GM19193 (cell line): ENCODE data around the gene RBMS3.

Experiments
- POLR2A ChIP-seq: IDR thresholded peaks from 4 replicates; pipeline ENCODE4 v1.6.1; 2011; ENCODE audit not compliant: insufficient read depth, insufficient read length; ENCODE audit errors: extremely low read depth

RBMS3 gene

DNA sequence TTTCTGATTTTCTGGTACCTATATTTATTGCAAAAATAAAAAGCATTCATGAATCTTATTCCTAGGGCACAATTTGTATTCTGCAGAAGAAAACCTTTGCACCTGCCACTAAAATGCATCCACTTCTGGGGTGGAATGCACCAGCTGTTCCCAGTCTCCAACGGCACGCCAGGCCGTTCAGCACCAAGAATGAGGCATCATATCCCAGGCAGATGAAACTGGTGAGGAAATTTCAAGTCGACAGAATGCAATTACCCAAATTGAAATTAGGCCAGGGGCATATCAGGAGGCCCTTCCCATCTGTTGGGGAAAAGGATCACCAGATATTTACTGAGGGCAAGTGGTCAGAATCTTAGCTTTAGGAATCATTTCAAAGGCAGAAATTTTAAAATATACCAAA is 13.6 kb upstream of the RBMS3 start:
- no peak for TF ChIP-seq POLR2A

DNA sequence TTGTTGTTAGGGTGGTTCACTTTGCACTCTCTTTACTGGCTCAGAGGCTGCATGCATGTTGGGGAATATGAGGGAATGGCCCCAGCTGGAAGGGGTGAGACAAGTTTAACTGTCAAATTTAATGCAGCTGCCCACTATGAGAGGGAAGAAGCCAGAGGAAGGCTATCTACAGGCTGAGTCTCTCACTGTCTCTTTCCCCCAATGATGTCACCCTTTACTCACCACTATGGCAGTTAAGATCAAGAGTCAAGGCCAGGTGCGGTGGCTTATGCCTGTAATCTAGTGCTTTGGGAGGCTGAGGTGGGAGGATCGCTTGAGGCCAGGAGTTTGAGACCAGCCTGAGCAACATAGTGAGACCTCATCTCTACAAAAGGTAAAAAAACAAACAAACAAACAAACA is 12.2 kb upstream of the RBMS3 start:
- no peak for TF ChIP-seq POLR2A

DNA sequence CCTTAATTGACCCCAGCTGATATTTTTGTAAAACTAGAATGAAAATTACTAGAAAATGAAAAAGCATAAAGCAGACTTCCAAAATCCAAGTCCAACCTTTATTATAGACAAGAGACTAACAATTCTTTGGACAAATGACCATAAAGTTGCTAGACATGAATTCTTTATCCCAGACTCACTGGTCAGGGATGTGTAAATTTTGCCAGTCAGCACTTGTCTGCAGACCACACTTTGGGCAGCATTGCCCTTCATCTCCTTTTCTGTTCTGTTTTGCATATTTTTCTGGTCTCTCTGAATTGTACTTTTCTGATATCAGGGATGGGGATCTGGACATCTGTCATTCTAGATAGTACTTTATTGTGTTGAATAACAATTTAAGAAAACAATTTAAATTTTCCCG is 10.1 kb upstream of the RBMS3 start:
- no peak for TF ChIP-seq POLR2A

DNA sequence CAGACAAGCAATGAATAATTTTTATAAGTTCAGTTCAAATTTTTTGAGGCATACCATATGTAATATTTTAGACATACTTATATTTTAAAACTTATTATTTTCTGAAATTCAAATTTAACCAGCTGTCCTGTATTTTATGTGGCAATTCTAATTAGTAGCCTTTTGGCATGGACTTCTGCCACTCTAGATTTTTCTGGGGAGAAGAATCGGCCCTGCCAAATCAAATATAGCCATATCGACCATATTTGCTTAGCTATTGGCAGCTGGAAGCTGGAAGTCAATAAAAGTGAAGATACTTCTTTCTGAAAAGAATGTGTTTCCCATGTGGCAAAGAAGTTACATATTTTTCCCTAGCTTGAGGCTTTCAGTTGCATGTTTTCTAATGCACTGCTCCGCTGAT is 9.4 kb upstream of the RBMS3 start:
- TF ChIP-seq POLR2A = no peak

DNA sequence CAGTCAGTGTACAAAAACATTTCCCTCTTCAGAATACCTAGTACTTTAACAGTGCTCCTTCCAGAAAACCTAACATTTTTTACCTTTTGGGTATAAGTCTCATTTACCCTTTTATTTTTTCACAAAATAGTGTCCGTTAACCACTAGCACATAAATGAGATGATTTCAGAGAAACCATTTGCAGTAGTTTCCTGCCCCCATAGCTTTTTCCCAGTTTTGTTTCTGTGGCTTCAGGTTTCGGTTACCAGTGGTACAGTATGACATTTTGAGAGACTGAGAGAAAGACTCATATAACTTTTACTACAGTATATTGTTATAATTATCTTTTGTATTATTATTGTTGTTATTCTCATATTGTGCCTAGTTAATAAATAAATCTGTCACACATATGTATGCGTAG is 6.2 kb upstream of the RBMS3 start:
- no peak for TF ChIP-seq POLR2A

DNA sequence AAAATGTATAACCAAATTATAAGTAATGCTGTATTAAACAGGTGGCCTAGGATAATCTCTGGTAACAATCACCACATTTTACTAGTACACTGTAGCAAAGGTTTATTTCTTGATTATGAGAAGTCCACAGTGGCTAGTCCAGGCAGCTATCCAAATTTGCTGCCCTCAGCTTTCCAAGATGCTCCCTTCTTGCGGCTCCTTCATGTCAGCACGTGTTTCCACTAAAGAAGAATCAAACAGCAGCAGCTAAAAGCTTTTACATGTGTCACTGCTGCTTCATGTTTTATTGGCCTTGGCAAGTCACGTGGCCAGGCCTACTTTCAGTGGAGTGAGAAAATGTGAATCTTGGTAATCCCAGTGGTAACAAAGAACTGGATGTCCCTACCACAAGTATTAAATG is 5.6 kb upstream of the RBMS3 start:
- TF ChIP-seq POLR2A = no peak

DNA sequence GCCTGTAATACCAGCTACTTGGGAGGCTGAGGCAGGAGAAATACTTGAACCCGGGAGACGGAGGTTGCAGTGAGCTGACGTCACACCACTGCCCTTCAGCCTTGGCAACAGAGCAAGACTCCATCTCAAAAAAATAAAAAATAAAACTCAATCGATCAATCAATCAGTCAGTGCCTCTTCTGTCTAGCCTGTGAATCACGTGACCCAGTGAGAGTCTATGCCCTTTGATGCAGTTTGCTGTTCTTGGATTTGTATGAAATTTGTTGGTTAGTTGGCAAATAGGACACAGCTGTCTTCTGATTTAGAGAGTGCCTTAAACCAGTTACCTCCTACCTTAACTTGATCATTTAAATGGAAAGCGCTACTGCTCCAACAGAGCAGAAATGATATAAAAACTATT is 3.6 kb upstream of the RBMS3 start:
- TF ChIP-seq POLR2A = no peak

DNA sequence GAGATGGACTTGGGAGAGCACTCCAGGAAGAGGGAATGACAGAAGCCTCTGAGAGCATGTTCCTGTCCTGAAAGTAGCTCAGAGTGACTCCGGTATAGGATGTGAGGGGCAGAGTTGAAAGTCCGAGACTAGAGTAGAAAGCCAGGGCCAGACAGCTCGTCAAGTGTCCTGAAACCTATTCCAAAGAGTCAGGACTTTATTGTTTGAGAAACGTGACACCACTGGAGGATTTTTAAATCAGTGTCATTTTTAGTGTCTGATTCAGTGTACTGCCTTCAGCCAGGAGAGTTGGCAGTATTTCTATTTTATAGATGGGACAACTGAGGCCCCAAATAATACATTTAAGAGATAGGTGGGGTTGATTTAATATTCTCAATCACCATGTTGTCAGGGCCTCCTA is 1.6 kb upstream of the RBMS3 start:
- no peak for TF ChIP-seq POLR2A

DNA sequence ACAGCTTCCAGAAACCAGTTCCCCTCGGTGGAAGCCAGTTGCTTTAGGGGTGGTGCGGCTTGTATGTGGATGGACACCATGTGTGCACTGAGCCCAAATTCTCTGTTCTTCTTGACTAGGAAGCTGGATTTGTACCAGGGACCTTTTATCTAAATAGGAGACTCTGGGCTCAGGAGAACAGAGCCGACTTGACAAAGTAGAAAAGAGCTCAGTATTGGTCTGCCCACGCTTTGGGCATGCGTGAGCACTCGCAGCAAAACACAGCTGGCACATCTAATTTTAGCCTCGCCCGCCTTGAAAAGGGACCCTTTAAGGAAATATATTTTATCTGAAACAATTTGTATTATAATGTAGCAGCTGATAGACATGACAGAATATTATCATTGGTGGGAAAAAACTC is 1.1 kb upstream of the RBMS3 start:
- no peak for TF ChIP-seq POLR2A

DNA sequence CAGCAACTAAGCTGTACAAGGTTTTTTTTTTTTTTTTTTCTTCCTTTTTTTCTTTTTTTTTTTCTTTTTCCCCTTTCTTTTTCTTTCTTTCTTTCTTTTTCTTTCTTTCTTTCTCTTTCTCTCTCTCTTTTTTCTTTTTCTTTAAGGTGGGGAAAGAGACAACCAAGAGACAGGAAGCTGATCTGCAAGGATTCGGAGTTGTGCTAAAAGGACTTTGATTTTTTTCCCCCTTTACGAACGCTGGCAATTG is 148 bp downstream of the RBMS3 start:
- no peak for TF ChIP-seq POLR2A

DNA sequence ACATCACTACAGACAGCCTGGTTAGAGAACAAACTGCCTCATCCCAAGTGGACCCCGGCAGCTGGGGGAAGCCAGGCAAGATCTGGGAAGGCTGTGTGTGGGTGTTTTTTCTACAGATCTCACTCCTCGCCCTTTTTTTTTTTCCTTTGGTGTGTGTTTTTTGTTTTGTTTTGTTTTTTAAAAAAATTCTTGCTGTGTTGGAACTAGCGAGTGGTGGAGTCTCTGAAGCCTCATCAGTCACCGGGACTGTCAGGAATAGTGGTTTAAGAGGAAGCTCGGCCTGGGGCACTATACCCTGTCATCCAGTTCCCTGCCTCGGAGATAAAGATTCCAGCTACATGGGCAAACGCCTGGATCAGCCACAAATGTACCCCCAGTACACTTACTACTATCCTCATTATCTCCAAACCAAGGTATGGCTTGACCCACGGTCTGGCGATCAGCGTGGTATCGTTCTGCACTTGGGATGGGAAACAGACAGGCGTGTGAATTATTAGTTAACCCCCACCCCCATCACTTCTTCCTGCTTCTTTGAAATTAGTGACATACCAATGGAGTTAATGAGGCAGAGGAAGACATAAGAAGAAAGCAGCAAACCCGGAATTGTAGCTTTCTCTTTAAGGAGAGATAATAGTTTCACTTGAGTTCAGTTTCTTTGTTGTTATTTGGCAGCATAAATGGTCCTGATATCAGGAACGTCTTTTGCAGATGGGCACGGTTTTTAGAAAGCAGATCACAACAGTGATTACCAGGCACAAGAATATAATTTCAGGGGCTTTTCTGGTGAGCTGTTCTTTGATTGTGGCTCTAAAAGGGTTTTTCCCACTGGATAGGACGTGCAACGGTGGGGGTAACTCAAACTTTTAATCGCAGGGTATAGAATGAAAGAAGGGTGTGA is 722 bp downstream of the RBMS3 start:
- TF ChIP-seq POLR2A = no peak

DNA sequence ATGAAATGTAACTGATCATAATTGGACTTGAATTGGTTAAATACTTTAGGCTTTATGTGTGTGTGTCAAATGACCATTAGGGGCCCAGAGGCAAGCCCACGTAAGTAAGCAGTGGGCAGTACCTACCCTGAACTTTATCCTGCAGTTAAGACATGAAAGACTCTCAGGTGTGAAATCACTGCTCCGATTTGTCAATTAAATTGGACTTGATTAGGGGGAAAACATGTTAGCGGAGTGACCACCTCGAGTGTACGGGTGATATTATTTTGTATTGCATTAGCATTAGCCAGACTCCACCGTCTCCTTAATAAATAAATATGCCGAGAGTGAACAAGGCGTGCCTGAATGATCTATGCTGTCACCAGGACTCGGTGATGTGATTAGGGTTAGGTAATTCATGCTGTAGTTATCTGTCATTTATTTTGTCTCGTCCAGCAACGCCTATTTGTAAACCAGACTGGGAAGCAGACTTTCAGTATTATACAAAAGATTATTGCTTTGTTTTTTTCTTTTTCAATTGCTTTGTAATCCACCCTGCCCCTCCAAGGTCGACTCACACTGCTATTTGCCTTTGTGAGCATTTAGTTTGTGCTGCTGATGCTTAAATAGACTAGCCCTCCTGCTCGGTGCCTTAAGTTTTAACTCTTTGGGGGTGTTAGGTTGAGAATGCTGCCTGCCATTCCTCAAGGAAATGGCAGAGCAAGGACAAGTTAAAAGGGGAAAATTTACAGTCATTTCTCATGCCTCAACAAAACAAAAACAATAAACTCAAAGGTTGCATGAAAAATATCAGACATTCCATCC is 1.8 kb downstream of the RBMS3 start:
- no peak for TF ChIP-seq POLR2A

DNA sequence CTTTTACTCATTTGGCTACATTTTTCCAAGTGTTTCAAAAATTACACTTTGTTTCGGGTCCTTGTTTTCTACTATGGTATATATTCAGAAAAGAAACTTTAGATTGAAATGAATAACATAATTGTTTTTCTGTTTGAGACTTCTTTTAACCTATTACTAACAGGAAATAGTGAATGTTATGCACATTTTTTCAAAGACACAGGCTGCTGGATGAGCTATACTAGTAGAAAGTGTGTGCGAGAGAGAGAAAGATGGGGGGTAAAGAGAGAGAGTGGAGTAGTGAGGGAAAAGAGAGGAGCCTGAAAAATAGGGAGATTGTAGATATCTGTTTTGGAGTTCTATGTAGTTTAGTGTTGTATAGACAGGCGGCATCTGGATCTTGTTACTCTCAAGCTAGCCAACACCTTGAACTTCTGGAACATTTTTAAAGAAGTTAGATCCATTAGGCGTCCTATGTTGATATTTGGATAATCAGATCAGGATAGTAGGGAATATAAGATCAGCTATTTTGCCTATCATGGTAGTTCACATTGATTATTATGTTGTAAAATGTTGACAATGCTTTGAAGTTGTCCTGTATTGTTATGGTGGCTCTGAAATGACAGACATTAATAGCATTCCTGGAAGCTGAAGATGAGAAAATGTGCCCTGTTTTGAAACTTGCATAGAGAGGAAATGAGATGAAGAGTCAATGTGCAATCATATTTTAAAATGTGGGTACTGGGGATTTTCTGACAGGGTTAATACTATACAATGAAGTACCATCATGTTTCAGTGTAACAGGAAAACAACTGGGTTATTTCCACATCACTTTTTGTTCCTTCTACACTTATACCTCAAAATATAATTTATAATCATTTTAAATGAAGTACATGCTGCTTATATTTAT is 2.6 kb downstream of the RBMS3 start:
- TF ChIP-seq POLR2A = no peak

DNA sequence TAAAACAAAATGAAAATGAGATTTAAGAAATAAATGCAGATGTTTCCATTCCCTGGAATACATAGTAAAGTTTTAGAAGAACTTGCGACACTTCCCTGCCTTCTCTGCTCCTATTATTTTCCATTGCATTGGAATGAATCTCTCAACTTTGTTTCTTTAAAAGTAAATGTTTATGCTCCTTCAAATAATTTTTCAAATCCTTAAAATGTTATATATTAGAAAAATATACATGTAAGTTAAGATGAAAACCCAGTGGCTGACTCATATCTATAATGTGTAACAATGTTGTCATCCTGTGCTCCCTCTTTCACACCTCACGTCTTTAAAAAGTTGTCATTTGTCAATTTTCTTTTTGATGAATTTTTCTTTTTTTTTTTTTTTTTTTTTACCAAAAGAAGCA is 3.6 kb downstream of the RBMS3 start:
- TF ChIP-seq POLR2A = no peak

DNA sequence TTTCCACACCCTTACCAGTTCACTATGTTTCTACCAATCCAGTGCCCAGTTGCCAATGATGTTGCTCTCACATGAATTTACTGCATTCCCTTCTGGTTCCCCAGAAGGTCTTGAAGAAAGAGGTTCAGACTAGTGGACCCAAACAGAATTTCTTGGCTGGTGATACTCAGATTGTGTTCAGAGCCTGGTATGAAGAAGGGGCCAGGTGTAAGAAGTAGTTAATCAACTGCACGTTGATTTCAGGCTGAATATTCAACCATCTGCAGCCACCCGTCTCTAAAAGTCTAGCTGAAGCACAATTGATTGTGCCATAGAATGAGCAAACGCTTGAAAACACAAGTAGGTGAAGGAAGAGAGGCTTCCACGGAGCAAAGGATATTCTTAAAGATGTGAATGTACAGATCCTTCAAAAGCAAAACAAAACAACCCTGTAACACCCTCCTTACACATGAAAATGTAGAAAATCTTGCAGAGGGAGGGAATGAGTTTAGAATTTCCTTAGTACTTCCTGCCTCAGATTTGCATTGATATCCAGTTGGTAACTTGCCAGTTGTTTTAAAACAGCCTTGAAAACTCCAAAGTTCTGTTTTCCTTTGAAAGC is 4.7 kb downstream of the RBMS3 start:
- no peak for TF ChIP-seq POLR2A

DNA sequence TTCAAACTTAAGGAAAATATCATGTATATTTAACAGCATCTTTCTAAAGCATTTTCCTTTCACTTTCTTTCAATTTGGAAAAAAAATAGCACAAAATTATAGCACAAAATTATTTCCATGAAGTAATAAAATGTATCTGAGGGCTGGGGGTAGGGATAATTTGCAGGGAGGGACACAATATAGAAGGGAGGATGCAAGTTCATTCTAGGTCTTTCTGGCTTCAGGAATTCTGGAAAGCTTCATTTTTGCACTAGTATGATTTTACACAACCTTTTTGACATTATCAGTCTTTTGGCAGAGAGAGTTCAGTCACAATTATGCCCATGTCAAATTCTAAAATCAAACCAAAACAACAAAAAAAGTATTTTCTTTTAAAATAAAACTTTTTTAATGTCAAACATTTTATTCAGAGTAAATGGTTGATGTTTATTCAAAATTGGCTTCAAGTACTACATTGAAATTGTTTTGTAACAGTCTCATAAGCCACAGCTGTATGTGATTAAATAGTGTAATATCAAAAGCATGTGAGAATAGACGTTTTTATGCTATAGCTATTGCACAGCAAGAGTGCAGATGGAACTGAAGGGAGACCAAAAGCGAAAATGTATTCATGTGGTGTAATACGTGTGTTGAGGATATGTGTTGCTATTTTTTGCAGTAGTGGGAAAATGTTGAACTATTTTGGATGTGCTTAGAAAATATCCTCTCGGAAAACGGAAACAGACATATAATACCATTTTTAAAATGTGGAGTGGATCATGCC is 5.8 kb downstream of the RBMS3 start:
- no peak for TF ChIP-seq POLR2A
